ENCODE data around the gene MCUB.

MCUB gene

GRCh38 chr4:109627361-109627760 lies 67.3 kb downstream of the MCUB start:
- H3K9ac ChIP-seq (ENCODE audit: insufficient read length, low read depth) = no peak overlapping the region
- DNase-seq (ENCODE audit: low read depth, low spot score) = no peak
- H3K27me3 ChIP-seq (ENCODE audit: insufficient read depth, insufficient read length) = no peaks in the 10 kb centered on the region
- TF ChIP-seq ZNF274 (IDR thresholded peaks at IDR 0.05; ENCODE audit: low read depth, low read length) (no peak), YY1 (IDR thresholded peaks at IDR 0.05; ENCODE audit: insufficient read depth, insufficient read length) (no peak), SUZ12 (IDR thresholded peaks at IDR 0.05; ENCODE audit: extremely low read depth, insufficient read depth, insufficient read length) (no peak)
- H3K4me3 ChIP-seq (ENCODE audit: insufficient read length, low read depth) = no peak overlapping the region
- H3K36me3 ChIP-seq (ENCODE audit: insufficient read depth, insufficient read length, low read length) = no peaks in the 10 kb centered on the region
- no peaks in the 10 kb centered on the region for H3K4me1 ChIP-seq (ENCODE audit: insufficient read depth, insufficient read length)
- no peaks in the 10 kb centered on the region for H3K9me3 ChIP-seq (ENCODE audit: insufficient read depth, low read length)

DNA sequence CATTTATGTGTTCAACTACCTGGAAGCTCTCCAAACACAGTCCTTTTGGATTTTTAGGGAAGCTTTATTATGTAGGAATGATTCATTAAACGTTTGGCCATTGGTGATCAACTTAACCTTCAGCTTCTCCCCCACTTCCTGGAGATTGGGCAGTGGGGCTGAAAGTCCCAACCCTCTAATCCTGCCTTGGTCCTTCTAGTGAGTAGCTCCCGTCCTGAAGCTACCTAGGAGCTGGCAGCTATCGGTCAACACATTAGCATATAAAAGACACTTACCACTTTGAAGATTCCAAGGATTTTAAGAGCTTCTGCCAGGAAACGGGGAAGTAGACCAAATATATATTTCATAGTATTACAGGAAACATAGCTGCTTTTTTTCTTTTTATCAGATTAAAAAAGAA lies 69.7 kb downstream of the MCUB start:
- Histone ChIP-seq H3K27me3 (ENCODE audit: insufficient read depth, insufficient read length) (no peaks in the 10 kb centered on the region), H3K9ac (ENCODE audit: insufficient read length, low read depth) (no peak overlapping the region), H3K4me1 (ENCODE audit: insufficient read depth, insufficient read length) (no peaks in the 10 kb centered on the region), H3K9me3 (ENCODE audit: insufficient read depth, low read length) (no peaks in the 10 kb centered on the region), H3K4me3 (ENCODE audit: insufficient read length, low read depth) (no peak overlapping the region), H3K36me3 (ENCODE audit: insufficient read depth, insufficient read length, low read length) (no peaks in the 10 kb centered on the region)
- TF ChIP-seq YY1 (IDR thresholded peaks at IDR 0.05; ENCODE audit: insufficient read depth, insufficient read length) (no peak), ZNF274 (IDR thresholded peaks at IDR 0.05; ENCODE audit: low read depth, low read length) (no peak), SUZ12 (IDR thresholded peaks at IDR 0.05; ENCODE audit: extremely low read depth, insufficient read depth, insufficient read length) (no peak)
- DNase-seq (ENCODE audit: low read depth, low spot score) = no peak

- no peak overlapping the region for H3K4me3 ChIP-seq (ENCODE audit: insufficient read length, low read depth)
- no peak overlapping the region for H3K9ac ChIP-seq (ENCODE audit: insufficient read length, low read depth)
- no peaks in the 10 kb centered on the region for H3K4me1 ChIP-seq (ENCODE audit: insufficient read depth, insufficient read length)
- no peak for TF ChIP-seq YY1 (IDR thresholded peaks at IDR 0.05; ENCODE audit: insufficient read depth, insufficient read length)
- TF ChIP-seq SUZ12 (IDR thresholded peaks at IDR 0.05; ENCODE audit: extremely low read depth, insufficient read depth, insufficient read length) = no peak
- TF ChIP-seq ZNF274 (IDR thresholded peaks at IDR 0.05; ENCODE audit: low read depth, low read length) = no peak
- DNase-seq (ENCODE audit: low read depth, low spot score) = no peak
- no peaks in the 10 kb centered on the region for H3K9me3 ChIP-seq (ENCODE audit: insufficient read depth, low read length)
- H3K36me3 ChIP-seq (ENCODE audit: insufficient read depth, insufficient read length, low read length) = no peaks in the 10 kb centered on the region
- H3K27me3 ChIP-seq (ENCODE audit: insufficient read depth, insufficient read length) = no peaks in the 10 kb centered on the region
These were observed 71.6 kb downstream of the MCUB start for GRCh38 chr4:109631532-109632108.

DNA sequence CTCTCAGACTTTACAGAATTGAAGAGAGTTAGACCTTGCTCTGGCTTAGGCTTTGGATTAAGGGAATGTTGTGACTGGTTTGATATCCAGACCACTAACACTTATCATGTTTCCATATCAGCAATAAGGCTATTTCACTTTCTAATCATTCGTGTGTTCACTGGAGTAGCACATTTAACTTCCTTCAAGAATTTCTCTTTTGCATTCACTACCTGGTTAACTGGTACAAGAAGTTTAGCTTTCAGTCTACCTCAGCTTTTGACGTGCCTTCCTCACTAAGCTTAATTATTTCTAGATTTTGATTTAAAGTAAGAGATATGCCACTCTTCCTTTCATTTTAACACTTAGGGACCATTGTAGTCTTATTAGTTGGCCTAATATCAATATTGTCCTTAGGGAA lies 80.6 kb downstream of the MCUB start:
- Histone ChIP-seq H3K4me1 (ENCODE audit: insufficient read depth, insufficient read length) (no peaks in the 10 kb centered on the region), H3K9ac (ENCODE audit: insufficient read length, low read depth) (no peak overlapping the region), H3K36me3 (ENCODE audit: insufficient read depth, insufficient read length, low read length) (no peaks in the 10 kb centered on the region), H3K27me3 (ENCODE audit: insufficient read depth, insufficient read length) (no peaks in the 10 kb centered on the region), H3K9me3 (ENCODE audit: insufficient read depth, low read length) (no peaks in the 10 kb centered on the region), H3K4me3 (ENCODE audit: insufficient read length, low read depth) (no peak overlapping the region)
- TF ChIP-seq SUZ12 (IDR thresholded peaks at IDR 0.05; ENCODE audit: extremely low read depth, insufficient read depth, insufficient read length) (no peak), YY1 (IDR thresholded peaks at IDR 0.05; ENCODE audit: insufficient read depth, insufficient read length) (no peak), ZNF274 (IDR thresholded peaks at IDR 0.05; ENCODE audit: low read depth, low read length) (no peak)
- no peak for DNase-seq (ENCODE audit: low read depth, low spot score)

- H3K9ac ChIP-seq (ENCODE audit: insufficient read length, low read depth) = no peak overlapping the region
- H3K27me3 ChIP-seq (ENCODE audit: insufficient read depth, insufficient read length) = no peaks in the 10 kb centered on the region
These were observed 86.0 kb downstream of the MCUB start for GRCh38 chr4:109645874-109646710.

GRCh38 chr4:109648266-109648996 lies 88.4 kb downstream of the MCUB start:
- H3K9ac ChIP-seq (ENCODE audit: insufficient read length, low read depth) = no peak overlapping the region
- no peak for DNase-seq (ENCODE audit: low read depth, low spot score)
- H3K4me1 ChIP-seq (ENCODE audit: insufficient read depth, insufficient read length) = no peaks in the 10 kb centered on the region
- TF ChIP-seq ZNF274 (IDR thresholded peaks at IDR 0.05; ENCODE audit: low read depth, low read length) (no peak), YY1 (IDR thresholded peaks at IDR 0.05; ENCODE audit: insufficient read depth, insufficient read length) (no peak), SUZ12 (IDR thresholded peaks at IDR 0.05; ENCODE audit: extremely low read depth, insufficient read depth, insufficient read length) (no peak)
- H3K9me3 ChIP-seq (ENCODE audit: insufficient read depth, low read length) = no peaks in the 10 kb centered on the region
- no peak overlapping the region for H3K4me3 ChIP-seq (ENCODE audit: insufficient read length, low read depth)
- no peaks in the 10 kb centered on the region for H3K27me3 ChIP-seq (ENCODE audit: insufficient read depth, insufficient read length)
- H3K36me3 ChIP-seq (ENCODE audit: insufficient read depth, insufficient read length, low read length) = no peaks in the 10 kb centered on the region

More at GRCh38 chr4:109645874-109646710, 86.0 kb downstream of the MCUB start:
- Histone ChIP-seq H3K36me3 (ENCODE audit: insufficient read depth, insufficient read length, low read length) (no peaks in the 10 kb centered on the region), H3K4me1 (ENCODE audit: insufficient read depth, insufficient read length) (no peaks in the 10 kb centered on the region), H3K4me3 (ENCODE audit: insufficient read length, low read depth) (no peak overlapping the region), H3K9me3 (ENCODE audit: insufficient read depth, low read length) (no peaks in the 10 kb centered on the region)
- TF ChIP-seq ZNF274 (IDR thresholded peaks at IDR 0.05; ENCODE audit: low read depth, low read length) = no peak
- TF ChIP-seq SUZ12 (IDR thresholded peaks at IDR 0.05; ENCODE audit: extremely low read depth, insufficient read depth, insufficient read length) = no peak
- no peak for DNase-seq (ENCODE audit: low read depth, low spot score)
